Activated naive CD4-positive, alpha-beta T cell treated with anti-CD3 and anti-CD28 coated beads, Interleukin-2, amount 50 U/mL, for 24 hours (primary cell): ENCODE results near the gene TEX50.
"Not testable (repeated sequence)": the region's sequence is repeated elsewhere in the genome, so short reads cannot be mapped to it uniquely, and the experiment has no call there.

Source experiments
- H3K27ac Mint-ChIP-seq: one replicate; pipeline ENCODE4 v1.8.0; 2021; ENCODE audit warnings: mild to moderate bottlenecking, mixed read lengths
- H3K27me3 Mint-ChIP-seq: one replicate; pipeline ENCODE4 v1.8.0; 2021; ENCODE audit warnings: mixed read lengths
- H3K36me3 Mint-ChIP-seq: one replicate; pipeline ENCODE4 v1.8.0; 2021; ENCODE audit warnings: mixed read lengths
- H3K4me1 Mint-ChIP-seq: one replicate; pipeline ENCODE4 v1.8.0; 2021; ENCODE audit warnings: mixed read lengths
- H3K4me3 Mint-ChIP-seq: one replicate; pipeline ENCODE4 v1.8.0; 2021; ENCODE audit warnings: mild to moderate bottlenecking, mixed read lengths
- H3K9me3 Mint-ChIP-seq: one replicate; pipeline ENCODE4 v1.8.0; 2021; ENCODE audit warnings: mixed read lengths

The TEX50 gene

GRCh38 chr1:173635116-173635515 is at the start of gene TEX50:
TSS of gene TEX50 (plus strand) at chr1:173635338. CDS start at chr1:173635522, 184 bp downstream.
- H3K27me3 Mint-ChIP-seq = peaks cover 2% of the 10 kb centered on the region
- H3K4me3 Mint-ChIP-seq = no peak within 1 kb of the TSS
- H3K27ac Mint-ChIP-seq = no peak within 1 kb of the TSS

GRCh38 chr1:173590557-173590956 is 44.6 kb upstream of the TEX50 start:
- Mint-ChIP-seq H3K27me3 (peaks cover 4% of the 10 kb centered on the region), H3K4me1 (no peaks in the 10 kb centered on the region), H3K36me3 (no peaks in the 10 kb centered on the region), H3K4me3 (no peak overlapping the region), H3K9me3 (no peaks in the 10 kb centered on the region), H3K27ac (no peak overlapping the region)

More at GRCh38 chr1:173635116-173635515, at the start of gene TEX50:
- peaks cover 6% of the 10 kb centered on the region for H3K9me3 Mint-ChIP-seq
- H3K36me3 Mint-ChIP-seq = no peaks in the 10 kb centered on the region
- H3K4me1 Mint-ChIP-seq = no peaks in the 10 kb centered on the region

- not testable (repeated sequence) for H3K4me1 Mint-ChIP-seq, H3K27ac Mint-ChIP-seq, H3K9me3 Mint-ChIP-seq, H3K36me3 Mint-ChIP-seq, H3K27me3 Mint-ChIP-seq, H3K4me3 Mint-ChIP-seq
These were observed 44.0 kb upstream of the TEX50 start for GRCh38 chr1:173591138-173591537.

- Mint-ChIP-seq H3K4me1 (no peaks in the 10 kb centered on the region), H3K27ac (no peak overlapping the region), H3K9me3 (peaks cover 5% of the 10 kb centered on the region), H3K4me3 (no peak overlapping the region), H3K27me3 (peaks cover 4% of the 10 kb centered on the region), H3K36me3 (no peaks in the 10 kb centered on the region)
These were observed 38.9 kb upstream of the TEX50 start for GRCh38 chr1:173596097-173596825.

DNA sequence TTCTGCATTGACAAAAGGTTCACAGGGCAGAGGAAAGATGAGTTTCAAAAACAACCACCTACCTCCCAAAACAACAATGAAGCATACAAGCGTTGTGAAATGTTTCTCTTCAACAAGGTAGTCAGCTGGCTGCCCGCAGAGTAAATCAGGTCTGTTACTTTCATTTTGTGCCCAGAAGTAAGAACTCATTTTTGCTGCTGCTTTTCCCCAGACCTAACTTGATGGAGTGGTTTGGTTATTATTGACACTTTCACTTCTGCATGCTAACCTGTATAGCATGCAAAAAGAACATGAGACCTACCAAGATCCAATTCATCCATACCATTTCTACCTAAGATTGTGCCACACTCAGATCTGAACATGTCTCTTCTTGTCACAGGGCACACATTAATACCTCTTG is 33.5 kb upstream of the TEX50 start:
- no peak overlapping the region for H3K27ac Mint-ChIP-seq
- no peaks in the 10 kb centered on the region for H3K9me3 Mint-ChIP-seq
- peaks cover 2% of the 10 kb centered on the region for H3K27me3 Mint-ChIP-seq
- H3K4me3 Mint-ChIP-seq = no peak overlapping the region
- peaks cover 2% of the 10 kb centered on the region for H3K36me3 Mint-ChIP-seq
- no peaks in the 10 kb centered on the region for H3K4me1 Mint-ChIP-seq

- peaks cover 2% of the 10 kb centered on the region for H3K27me3 Mint-ChIP-seq
- no peak within 1 kb of the TSS for H3K27ac Mint-ChIP-seq
- H3K9me3 Mint-ChIP-seq = no peaks in the 10 kb centered on the region
These were observed 32.0 kb upstream of the TEX50 start, which contains the start of gene SLC9C2 for GRCh38 chr1:173603056-173603591. TSS of gene SLC9C2 (minus strand) at chr1:173603072. CDS start at chr1:173601776, 1,296 bp downstream.

DNA sequence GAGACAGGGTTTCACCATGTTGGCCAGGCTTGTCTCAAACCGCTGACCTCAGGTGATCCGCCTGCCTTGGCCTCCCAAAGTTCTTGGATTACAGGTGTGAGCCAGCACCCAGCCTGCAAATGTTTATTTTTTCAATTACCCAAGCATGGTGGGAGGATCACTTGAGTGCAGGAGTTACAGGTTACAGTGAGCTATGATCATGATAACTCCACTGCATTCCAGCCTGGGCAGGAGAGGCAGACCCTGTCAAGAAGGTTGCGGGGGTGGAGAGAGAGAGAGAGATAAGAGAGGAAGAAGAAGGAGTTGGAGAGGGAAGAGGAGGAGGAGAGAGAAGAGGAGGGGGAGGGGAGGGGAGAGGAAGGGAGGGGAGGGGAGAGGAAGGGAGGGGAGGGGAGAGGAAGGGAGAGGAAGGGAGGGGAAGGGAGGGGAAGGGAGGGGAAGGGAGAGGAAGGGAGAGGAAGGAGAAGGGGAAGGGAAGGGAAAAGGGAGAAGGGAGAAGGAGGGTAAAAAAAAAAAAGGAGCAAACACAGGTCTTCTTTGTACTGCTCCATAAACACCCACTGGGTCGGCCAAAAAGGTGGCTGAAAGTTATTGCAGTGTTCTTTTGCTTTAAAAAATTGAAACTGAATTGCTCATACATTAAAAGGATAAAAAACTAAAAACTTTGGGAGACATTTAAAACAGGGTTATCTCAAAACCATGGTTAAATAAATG is 26.5 kb upstream of the TEX50 start:
- Mint-ChIP-seq H3K9me3 (no peaks in the 10 kb centered on the region), H3K27me3 (no peaks in the 10 kb centered on the region), H3K4me1 (no peaks in the 10 kb centered on the region), H3K36me3 (peaks cover 5% of the 10 kb centered on the region), H3K27ac (no peak overlapping the region), H3K4me3 (no peak overlapping the region)

More at GRCh38 chr1:173603056-173603591, 32.0 kb upstream of the TEX50 start, which contains the start of gene SLC9C2:
- Mint-ChIP-seq H3K4me3 (no peak within 1 kb of the TSS), H3K36me3 (peaks cover 2% of the 10 kb centered on the region), H3K4me1 (no peaks in the 10 kb centered on the region)

GRCh38 chr1:173613086-173613485 is 22.1 kb upstream of the TEX50 start:
- not testable (repeated sequence) for H3K4me3 Mint-ChIP-seq, H3K27me3 Mint-ChIP-seq, H3K9me3 Mint-ChIP-seq

GRCh38 chr1:173616859-173617258 is 18.3 kb upstream of the TEX50 start:
- H3K9me3 Mint-ChIP-seq = peaks cover 15% of the 10 kb centered on the region
- no peaks in the 10 kb centered on the region for H3K4me1 Mint-ChIP-seq
- H3K4me3 Mint-ChIP-seq = no peak overlapping the region
- peaks cover 13% of the 10 kb centered on the region for H3K36me3 Mint-ChIP-seq
- no peak overlapping the region for H3K27ac Mint-ChIP-seq
- H3K27me3 Mint-ChIP-seq = peaks cover 11% of the 10 kb centered on the region

More at GRCh38 chr1:173613086-173613485, 22.1 kb upstream of the TEX50 start:
- H3K4me1 Mint-ChIP-seq, H3K27ac Mint-ChIP-seq, H3K36me3 Mint-ChIP-seq: not testable (repeated sequence)

DNA sequence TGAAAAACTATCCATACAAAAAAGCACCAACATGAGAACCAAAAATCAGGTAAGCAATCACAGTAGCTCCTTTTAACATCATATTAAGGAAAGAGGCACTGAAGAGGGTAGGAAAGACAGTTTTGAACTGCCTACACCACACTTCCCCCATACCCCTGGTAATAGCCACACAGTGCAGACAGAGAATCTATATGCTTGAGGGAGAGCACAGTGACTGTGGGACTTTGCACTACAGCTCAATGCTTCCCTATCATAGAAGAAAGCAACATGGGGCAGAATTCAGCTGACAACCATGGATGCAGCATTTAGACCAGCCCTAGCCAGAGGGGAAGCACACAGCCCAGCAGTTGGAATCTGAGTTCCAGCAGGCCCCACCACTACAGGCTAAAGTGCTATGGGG is 7.9 kb upstream of the TEX50 start:
- H3K27ac Mint-ChIP-seq = no peak overlapping the region
- no peak overlapping the region for H3K4me3 Mint-ChIP-seq
- H3K36me3 Mint-ChIP-seq = peaks cover 2% of the 10 kb centered on the region
- no peaks in the 10 kb centered on the region for H3K9me3 Mint-ChIP-seq
- H3K4me1 Mint-ChIP-seq = no peaks in the 10 kb centered on the region
- H3K27me3 Mint-ChIP-seq = no peaks in the 10 kb centered on the region

DNA sequence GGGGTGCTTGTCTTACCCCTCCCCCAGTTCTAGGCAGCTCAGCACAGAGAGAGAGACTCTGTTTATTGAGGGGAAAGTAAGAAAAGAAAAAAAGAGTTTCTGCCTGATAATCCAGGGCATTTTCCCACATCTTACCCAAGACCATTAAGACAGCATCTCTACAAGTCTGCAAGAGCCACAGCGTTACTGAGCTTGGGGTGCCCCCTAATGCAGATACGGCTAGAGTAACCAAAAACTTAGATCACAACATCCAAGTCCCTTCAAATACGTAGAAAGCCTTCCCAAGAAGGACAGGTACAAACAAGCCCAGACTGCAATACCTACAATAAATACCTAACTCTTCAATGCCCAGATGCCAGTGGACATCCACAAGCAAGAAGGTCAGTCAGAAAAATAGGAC is 6.2 kb upstream of the TEX50 start:
- H3K27me3 Mint-ChIP-seq = no peaks in the 10 kb centered on the region
- peaks cover 6% of the 10 kb centered on the region for H3K9me3 Mint-ChIP-seq
- no peak overlapping the region for H3K4me3 Mint-ChIP-seq
- H3K36me3 Mint-ChIP-seq = peaks cover 2% of the 10 kb centered on the region
- H3K27ac Mint-ChIP-seq = no peak overlapping the region
- no peaks in the 10 kb centered on the region for H3K4me1 Mint-ChIP-seq

GRCh38 chr1:173637236-173638042 is 2.3 kb downstream of the TEX50 start:
- H3K4me3 Mint-ChIP-seq, H3K36me3 Mint-ChIP-seq, H3K27me3 Mint-ChIP-seq, H3K27ac Mint-ChIP-seq, H3K9me3 Mint-ChIP-seq, H3K4me1 Mint-ChIP-seq: not testable (repeated sequence)

- H3K36me3 Mint-ChIP-seq = no peaks in the 10 kb centered on the region
- H3K4me3 Mint-ChIP-seq = no peak overlapping the region
- peaks cover 1% of the 10 kb centered on the region for H3K9me3 Mint-ChIP-seq
- peaks cover 2% of the 10 kb centered on the region for H3K27me3 Mint-ChIP-seq
- no peaks in the 10 kb centered on the region for H3K4me1 Mint-ChIP-seq
- no peak overlapping the region for H3K27ac Mint-ChIP-seq
These were observed 3.2 kb downstream of the TEX50 start for GRCh38 chr1:173638043-173639021.

- H3K9me3 Mint-ChIP-seq = no peaks in the 10 kb centered on the region
- no peak overlapping the region for H3K4me3 Mint-ChIP-seq
- H3K4me1 Mint-ChIP-seq = no peaks in the 10 kb centered on the region
- no peak overlapping the region for H3K27ac Mint-ChIP-seq
- peaks cover 2% of the 10 kb centered on the region for H3K27me3 Mint-ChIP-seq
- H3K36me3 Mint-ChIP-seq = no peaks in the 10 kb centered on the region
These were observed 4.0 kb downstream of the TEX50 start for GRCh38 chr1:173639102-173639501.
